Caco-2 (cell line): ENCODE results near the gene KDM6B. TPM values are rescaled to one million over a fixed set of nuclear protein-coding genes. Genes with fewer than 3 reads are reported as not detected.

Source experiments
- BruUV-seq: library from RNA; stranded (reverse); fragments of 400-500 nt; replicated peaks from 2 replicates; lab custom pipeline; 2021; lab: Mats Ljungman, UMichigan
- CTCF ChIA-PET: fragments of 300-600 bp; sonication (Branson Sonifier 250); formaldehyde crosslinking; loops from one replicate; lab custom pipeline; 2022; ENCODE audit warnings: antibody characterized with exemption; lab: Charles Lee
- POLR2A ChIA-PET: fragments of 300-600 bp; sonication (Branson Sonifier 250); formaldehyde crosslinking; loops from one replicate; lab custom pipeline; 2022; ENCODE audit warnings: antibody characterized with exemption; lab: Charles Lee
- DNase-seq, 2 experiments: peaks; one replicate each; pipeline versions ENCODE4 v3.0.0 to v3.0.0-alpha.2; 2020 to 2022
- H3K27me3 ChIP-seq: replicated peaks from 2 replicates; pipeline ENCODE4 v1.6.0; 2011; ENCODE audit warnings: low read length; ENCODE audit not compliant: control insufficient read depth, insufficient read depth
- H3K36me3 ChIP-seq: 2 replicates; pipeline ENCODE4 v1.5.1; 2011; ENCODE audit warnings: low read length; ENCODE audit not compliant: control insufficient read depth, insufficient read depth
- H3K4me1 ChIP-seq: fragments of 250-450 bp; sonication (Bioruptor Pico); 2 replicates; pipeline ENCODE4 v1.5.1; 2020; ENCODE audit warnings: mild to moderate bottlenecking
- H3K4me3 ChIP-seq: 2 replicates; pipeline ENCODE4 v1.5.1; 2011; ENCODE audit warnings: low read depth, mild to moderate bottlenecking, control low read depth, low read length
- H3K9me3 ChIP-seq: fragments of 250-450 bp; sonication (Bioruptor Pico); 2 replicates; pipeline ENCODE4 v1.5.1; 2020; ENCODE audit warnings: mild to moderate bottlenecking, moderate library complexity
- H3K27ac Mint-ChIP-seq: one replicate; pipeline ENCODE4 v1.8.0; 2022; ENCODE audit warnings: mixed read lengths; ENCODE audit not compliant: unreplicated experiment
- H3K27me3 Mint-ChIP-seq: one replicate; pipeline ENCODE4 v1.8.0; 2022; ENCODE audit warnings: mixed read lengths; ENCODE audit not compliant: insufficient read depth, unreplicated experiment
- H3K36me3 Mint-ChIP-seq: one replicate; pipeline ENCODE4 v1.8.0; 2022; ENCODE audit warnings: mild to moderate bottlenecking, mixed read lengths; ENCODE audit not compliant: insufficient read depth, unreplicated experiment
- H3K4me1 Mint-ChIP-seq: one replicate; pipeline ENCODE4 v1.8.0; 2022; ENCODE audit warnings: low read depth, mixed read lengths; ENCODE audit not compliant: unreplicated experiment
- H3K4me3 Mint-ChIP-seq: one replicate; pipeline ENCODE4 v1.8.0; 2022; ENCODE audit warnings: mild to moderate bottlenecking, moderate library complexity, mixed read lengths; ENCODE audit not compliant: unreplicated experiment
- H3K9me3 Mint-ChIP-seq: one replicate; pipeline ENCODE4 v1.8.0; 2022; ENCODE audit warnings: mixed read lengths; ENCODE audit not compliant: unreplicated experiment
- CTCF ChIP-seq, 2 experiments: fragments of 200-600 bp in 1 of 2; IDR thresholded peaks; 1 replicate in 1 of 2; 2 replicates in 1 of 2; pipeline versions ENCODE4 v1.5.1 to v1.8.0; 2011 to 2022; ENCODE audit warnings: antibody characterized with exemption in 1 of 2, control low read depth in 1 of 2, inconsistent platforms in 1 of 2, low read depth in 1 of 2, low read length in 1 of 2, mild to moderate bottlenecking in 1 of 2, moderate library complexity in 1 of 2; ENCODE audit not compliant: insufficient read depth in 1 of 2, severe bottlenecking in 1 of 2, unreplicated experiment in 1 of 2
- intact Hi-C: fragments of 100-400 bp; cut with micrococcal nuclease; formaldehyde crosslinking; loops from one replicate; pipeline ENCODE4 v1.10.0; 2022; ENCODE audit not compliant: unreplicated experiment
- total RNA-seq: library from RNA; stranded (reverse); gene quantifications from 2 replicates; pipeline ENCODE4 v1.2.3, GENCODE V29; 2022

The KDM6B gene
- total RNA-seq, 1 experiment from 2014 or later = 27.9 TPM

GRCh38 chr17:7841396-7841914 is 7.4 kb downstream of the KDM6B start:
- peak; percentile 78 to 80 for DNase-seq
- POLR2A ChIA-PET = interaction anchor here (0.6 to 1.0 kb wide), 2 partner anchors 93 to 516 kb away, joined by 3 read pairs; no protein-coding TSS in a partner anchor
- H3K27ac Mint-ChIP-seq = peak overlapping the region; percentile 98
- H3K27me3 ChIP-seq = no peaks in the 10 kb centered on the region
- peaks cover 24% of the 10 kb centered on the region for H3K4me1 Mint-ChIP-seq
- peaks cover 65% of the 10 kb centered on the region for H3K36me3 Mint-ChIP-seq
- intact Hi-C loops = loop anchor here (1.0 kb wide), 1 partner anchor 8 kb away; no protein-coding TSS in a partner anchor
- TF ChIP-seq CTCF (IDR thresholded peaks at IDR 0.05; ENCODE audit: insufficient read depth in 1 of 2, low read depth in 1 of 2, low read length in 1 of 2, severe bottlenecking in 1 of 2, unreplicated experiment in 1 of 2) = no peak
- H3K4me3 ChIP-seq = peak overlapping the region; percentile 68
- H3K4me1 ChIP-seq = peaks cover 30% of the 10 kb centered on the region
- no peaks in the 10 kb centered on the region for H3K27me3 Mint-ChIP-seq
- no peaks in the 10 kb centered on the region for H3K36me3 ChIP-seq
- no TSS peak for BruUV-seq
- peak overlapping the region; percentile 82 for H3K4me3 Mint-ChIP-seq
- CTCF ChIA-PET = interaction anchor here (1.1 to 1.8 kb wide), 2 partner anchors 16 to 98 kb away, joined by 3 to 7 read pairs; partner anchors contain the start of gene NAA38
- no peaks in the 10 kb centered on the region for H3K9me3 Mint-ChIP-seq
- no peaks in the 10 kb centered on the region for H3K9me3 ChIP-seq

- intact Hi-C loops = loop anchor here (1.0 to 2.0 kb wide), 3 partner anchors 9 to 95 kb away; partner anchors contain the start of gene NAA38
- CTCF ChIA-PET = interaction anchor here (1.1 to 1.8 kb wide), 2 partner anchors 15 to 98 kb away, joined by 3 to 7 read pairs; partner anchors contain the start of gene NAA38
Observed at GRCh38 chr17:7841915-7842379, 7.9 kb downstream of the KDM6B start.

More at GRCh38 chr17:7841915-7842379, 7.9 kb downstream of the KDM6B start:
- H3K36me3 ChIP-seq = no peaks in the 10 kb centered on the region; the same call in 1 of the 2 replicates
- TF ChIP-seq CTCF (IDR thresholded peaks at IDR 0.05; ENCODE audit: insufficient read depth in 1 of 2, low read depth in 1 of 2, low read length in 1 of 2, severe bottlenecking in 1 of 2, unreplicated experiment in 1 of 2) = no peak
- no peaks in the 10 kb centered on the region for H3K27me3 Mint-ChIP-seq
- BruUV-seq = no TSS peak
- H3K27me3 ChIP-seq = no peaks in the 10 kb centered on the region
- peak overlapping the region; percentile 82 for H3K4me3 Mint-ChIP-seq
- H3K4me1 ChIP-seq = peaks cover 30% of the 10 kb centered on the region
- peak overlapping the region; percentile 68 for H3K4me3 ChIP-seq
- peak; percentile 91 for DNase-seq
- peaks cover 65% of the 10 kb centered on the region for H3K36me3 Mint-ChIP-seq
- H3K27ac Mint-ChIP-seq = peak overlapping the region; percentile 98
- H3K9me3 Mint-ChIP-seq = no peaks in the 10 kb centered on the region
- POLR2A ChIA-PET = interaction anchor here (0.6 to 3.8 kb wide), 4 partner anchors 15 to 516 kb away, joined by 3 to 27 read pairs (median 4); partner anchors contain the start of genes ATP1B2, CYB5D1 and NAA38
- H3K4me1 Mint-ChIP-seq = peaks cover 24% of the 10 kb centered on the region
- no peaks in the 10 kb centered on the region for H3K9me3 ChIP-seq
